ENCODE results near the gene SMARCA4.
"Not testable (repeated sequence)": the region's sequence is repeated elsewhere in the genome, so short reads cannot be mapped to it uniquely, and the experiment has no call there.

Gene SMARCA4

DNA sequence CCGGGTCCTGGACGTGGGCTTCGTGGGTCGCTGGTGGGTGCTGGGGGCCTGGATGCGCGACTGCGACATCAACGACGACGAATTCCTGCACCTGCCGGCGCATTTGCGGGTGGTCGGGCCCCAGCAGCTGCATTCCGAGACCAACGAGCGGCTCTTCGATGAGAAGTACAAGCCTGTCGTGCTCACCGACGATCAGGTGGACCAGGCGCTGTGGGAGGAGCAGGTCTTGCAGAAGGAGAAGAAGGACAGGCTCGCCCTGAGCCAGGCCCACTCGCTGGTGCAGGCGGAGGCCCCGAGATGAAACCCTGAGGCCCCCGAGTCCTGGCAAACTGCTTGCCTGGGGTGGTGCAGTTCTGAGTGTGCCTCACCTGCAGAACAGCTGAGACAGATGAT is 31.4 kb upstream of the SMARCA4 start:
- no peak for DNase-seq

DNA sequence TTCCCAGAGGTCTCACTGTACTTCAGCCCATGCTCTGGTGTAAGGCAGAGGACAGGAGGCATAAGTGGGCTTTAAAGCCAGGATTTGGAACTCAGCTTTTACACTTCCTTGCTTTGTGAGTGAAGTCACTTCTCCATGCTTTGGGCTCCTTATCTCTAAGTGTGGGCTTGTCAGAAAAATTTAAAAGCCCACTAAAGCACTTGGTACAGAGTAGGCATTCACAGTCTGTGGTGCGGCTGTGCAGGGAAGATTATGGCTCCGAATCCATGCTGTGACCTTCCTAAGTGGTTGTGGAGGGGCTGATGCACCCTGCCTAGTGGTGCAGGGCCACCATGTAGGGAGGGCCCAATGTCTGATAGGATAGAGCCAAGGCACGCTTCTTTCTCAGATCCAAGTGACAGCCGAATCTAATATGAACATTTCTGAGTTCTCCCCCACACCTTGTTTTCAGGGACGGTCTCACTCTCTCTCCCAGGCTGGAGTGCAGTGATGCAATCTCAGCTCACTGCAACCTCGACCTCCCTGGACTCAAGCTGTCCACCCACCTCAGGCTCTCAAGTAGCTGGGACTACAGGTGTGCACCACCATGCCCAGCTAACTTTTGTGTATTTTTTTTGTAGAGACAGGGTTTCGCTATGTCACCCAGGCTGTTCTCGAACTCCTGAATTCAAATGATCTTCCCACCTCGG is 25.3 kb upstream of the SMARCA4 start:
- DNase-seq, result no peak

- peak; percentile 85 to 87 for DNase-seq
Measured at GRCh38 chr19:10936661-10937084, 24.2 kb upstream of the SMARCA4 start.

DNA sequence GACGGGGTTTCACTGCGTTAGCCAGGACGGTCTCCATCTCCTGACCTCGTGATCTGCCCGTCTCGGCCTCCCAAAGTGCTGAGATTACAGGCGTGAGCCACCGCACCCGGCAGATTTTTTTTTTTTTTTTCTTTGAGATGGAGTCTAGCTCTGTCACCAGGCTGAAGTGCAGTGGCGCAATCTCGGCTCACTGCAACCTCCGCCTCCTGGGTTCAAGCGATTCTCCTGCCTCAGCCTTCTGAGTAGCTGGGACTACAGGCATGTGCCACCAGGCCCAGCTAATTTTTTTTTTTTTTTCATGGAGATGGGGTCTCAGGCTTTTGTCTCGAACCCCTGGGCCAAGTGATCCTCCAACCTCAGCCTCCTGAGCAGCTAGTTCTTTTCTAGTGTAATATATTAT is 19.2 kb upstream of the SMARCA4 start:
- DNase-seq, result not testable (repeated sequence)

- not testable (repeated sequence) for DNase-seq
Measured at GRCh38 chr19:10943412-10943811, 17.4 kb upstream of the SMARCA4 start.

- no peak for DNase-seq
Measured at GRCh38 chr19:10945264-10945663, 15.6 kb upstream of the SMARCA4 start.

DNA sequence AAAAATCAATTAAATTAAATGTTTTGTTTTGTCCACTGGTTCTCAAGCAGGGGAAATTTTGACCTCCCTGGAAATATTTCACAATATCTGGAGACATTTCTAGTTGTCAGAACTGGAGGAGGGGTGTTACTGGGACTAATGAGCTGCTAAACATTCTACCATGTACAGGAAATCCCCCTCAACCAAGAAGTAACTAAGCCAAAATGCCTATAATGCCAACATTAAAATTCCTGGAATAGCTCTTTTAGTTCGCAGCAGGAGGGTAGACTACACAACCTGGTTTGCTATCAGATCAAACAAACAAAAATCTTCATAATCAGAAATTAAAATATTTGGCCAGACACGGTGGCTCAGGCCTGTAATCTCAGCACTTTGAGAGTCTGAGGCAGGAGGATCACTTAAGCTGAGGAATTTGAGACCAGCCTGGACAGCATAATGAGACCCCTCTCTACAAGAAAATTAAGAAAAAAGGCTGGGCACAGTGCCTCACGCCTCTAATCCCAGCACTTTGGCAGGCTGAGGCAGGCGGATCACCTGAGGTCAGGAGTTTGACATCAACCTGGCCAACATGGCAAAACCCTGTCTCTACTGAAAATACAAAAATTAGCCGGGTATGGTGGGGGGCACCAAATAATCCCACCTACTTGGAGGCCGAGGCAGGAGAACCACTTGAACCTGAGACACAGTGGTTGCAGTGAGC is 13.7 kb upstream of the SMARCA4 start:
- DNase-seq, result no peak

DNA sequence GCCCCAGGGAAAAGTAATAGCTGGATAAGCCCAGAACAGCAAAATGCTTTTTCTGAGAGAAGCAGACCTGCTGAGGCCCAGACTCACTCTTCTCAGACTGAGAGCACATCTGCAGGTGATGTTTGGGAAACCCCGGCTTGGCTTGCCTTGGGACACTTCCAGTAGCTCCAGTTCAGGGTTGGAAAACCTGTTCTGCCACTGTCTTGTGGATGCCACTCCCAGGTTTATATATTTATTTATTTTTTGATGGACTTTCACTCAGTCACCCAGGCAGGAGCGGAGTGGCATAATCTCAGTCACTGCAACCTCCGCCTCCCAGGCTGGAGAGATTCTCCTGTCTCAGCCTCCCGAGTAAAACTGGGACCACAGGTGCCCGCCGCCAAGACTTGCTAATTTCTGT is 8.0 kb upstream of the SMARCA4 start:
- no peak for DNase-seq

DNA sequence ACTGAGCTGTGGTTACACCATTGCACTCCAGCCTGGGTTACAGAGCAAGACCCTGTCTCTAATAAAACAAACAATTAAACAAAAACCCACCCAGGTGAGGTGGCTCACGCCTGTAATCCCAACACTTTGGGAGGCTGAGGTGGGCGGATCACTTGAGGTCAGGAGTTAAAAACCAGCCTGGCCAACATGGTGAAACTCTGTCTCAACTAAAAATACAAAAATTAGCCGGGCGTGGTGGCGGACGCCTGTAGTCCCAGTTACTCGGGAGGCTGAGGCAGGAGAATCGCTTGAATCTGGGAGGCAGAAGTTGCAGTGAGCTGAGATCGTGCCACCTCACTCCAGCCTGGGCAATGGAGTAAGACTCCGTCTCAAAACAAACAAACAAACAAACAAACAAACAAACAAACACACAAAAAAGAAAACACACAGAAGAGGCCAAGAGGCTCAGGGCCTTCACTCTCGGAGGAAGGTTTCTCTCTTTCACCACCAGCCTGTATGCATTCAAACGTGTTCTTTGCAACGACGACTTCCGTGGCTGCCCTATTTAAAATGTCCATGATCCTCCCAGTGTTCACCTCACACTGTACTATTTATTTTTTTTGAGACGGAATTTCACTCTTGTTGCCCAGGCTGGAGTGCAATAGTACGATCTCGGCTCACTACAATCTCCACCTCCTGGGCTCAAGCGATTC is 1.4 kb upstream of the SMARCA4 start:
- not testable (repeated sequence) for DNase-seq

- peak in 1 of 2 experiments; percentile 72 for DNase-seq
Measured at GRCh38 chr19:10961073-10961860, 437 bp downstream of the SMARCA4 start.

DNA sequence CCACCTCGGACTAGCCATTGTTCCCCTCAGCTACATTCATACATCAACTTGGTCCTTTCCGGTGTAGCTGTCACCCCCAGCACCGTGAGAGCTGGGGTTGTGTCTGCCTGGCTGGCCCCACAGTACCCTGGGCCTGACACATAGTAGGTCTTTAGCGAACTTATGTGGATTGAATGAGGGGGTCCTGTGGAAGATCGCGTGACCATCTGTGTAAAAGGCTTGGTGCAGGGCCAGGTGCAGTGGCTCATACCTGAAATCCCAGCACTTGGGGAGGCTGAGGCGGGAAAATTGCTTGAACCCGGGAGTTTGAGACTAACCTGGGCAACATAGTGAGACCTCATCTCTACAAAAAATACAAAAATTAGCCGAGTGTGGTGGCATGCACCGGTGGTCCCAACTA is 2.0 kb downstream of the SMARCA4 start:
- DNase-seq, result no peak

DNA sequence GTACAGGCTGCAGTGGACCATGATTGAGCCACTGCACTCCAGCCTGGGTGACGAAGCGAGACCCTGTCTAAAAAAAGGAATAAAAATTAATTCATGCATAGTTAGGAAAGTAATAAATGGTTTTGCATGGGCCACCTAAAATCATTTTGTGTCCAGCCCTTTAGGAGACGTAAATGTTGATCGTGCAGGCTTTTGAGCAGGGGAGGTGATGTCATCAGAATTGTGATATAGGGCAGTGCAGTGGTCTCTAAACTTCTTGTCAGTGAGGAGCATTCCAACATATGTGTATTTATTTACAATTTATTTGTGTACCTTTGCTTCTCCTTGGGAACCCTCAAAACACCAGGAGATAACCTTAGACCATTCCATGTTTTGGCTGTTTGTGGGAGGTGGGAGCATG is 3.0 kb downstream of the SMARCA4 start:
- DNase-seq, result no peak

DNA sequence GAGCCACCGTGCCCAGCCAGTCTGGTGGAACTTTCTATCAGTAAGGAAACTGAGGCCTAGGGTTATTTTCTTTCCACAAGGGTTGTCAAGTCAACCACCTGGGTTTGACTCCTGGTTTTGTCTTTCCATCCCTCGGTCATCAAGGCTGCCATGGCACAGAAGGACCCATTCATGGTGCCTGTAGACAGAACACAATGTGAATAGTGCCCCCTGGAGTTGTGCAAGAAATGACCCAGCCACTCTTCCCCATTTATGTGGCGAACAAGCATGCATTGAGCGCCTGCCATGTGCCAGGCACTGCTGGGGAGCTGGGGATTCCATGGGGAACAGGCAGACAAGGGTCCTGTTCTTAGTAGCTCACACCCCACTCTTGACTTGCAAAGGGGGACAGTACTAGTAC is 4.1 kb downstream of the SMARCA4 start:
- DNase-seq, result no peak

- DNase-seq, result no peak
Measured at GRCh38 chr19:10965398-10965797, 4.6 kb downstream of the SMARCA4 start.

GRCh38 chr19:10966809-10967208 is 6.0 kb downstream of the SMARCA4 start:
- DNase-seq, result no peak

DNA sequence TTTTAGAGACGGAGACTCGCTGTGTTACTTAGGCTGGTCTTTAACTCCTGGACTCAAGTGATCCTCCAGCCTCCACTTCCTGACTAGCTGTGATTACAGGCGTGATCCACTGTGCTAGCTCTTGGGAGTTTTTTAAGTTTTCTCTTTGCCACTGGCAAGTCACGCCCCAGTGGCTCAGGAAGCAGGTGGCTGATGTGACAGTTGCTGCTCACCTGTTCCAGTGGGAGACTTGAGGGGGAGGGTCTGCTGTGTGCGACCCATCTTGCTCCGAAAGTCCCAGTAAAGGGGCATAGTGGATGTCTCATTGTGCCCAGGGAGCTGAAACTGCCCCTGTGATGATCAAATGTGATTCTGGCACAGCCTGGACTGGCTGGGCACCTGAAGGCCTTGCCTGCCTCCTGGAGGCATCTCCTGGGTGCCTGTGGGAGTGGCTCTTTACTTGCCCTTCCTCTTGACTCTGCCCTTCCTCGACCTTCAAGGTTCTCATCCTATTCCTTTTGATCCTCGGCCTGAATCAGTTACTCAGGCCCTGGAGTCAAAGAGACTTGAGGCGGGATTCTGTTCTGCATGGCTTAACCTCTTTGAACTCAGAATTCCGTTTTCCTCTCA is 7.8 kb downstream of the SMARCA4 start:
- no peak for DNase-seq

- DNase-seq, result no peak
Measured at GRCh38 chr19:10971107-10971726, 10.4 kb downstream of the SMARCA4 start.

GRCh38 chr19:10975374-10976130 is 14.7 kb downstream of the SMARCA4 start:
- no peak for DNase-seq

DNA sequence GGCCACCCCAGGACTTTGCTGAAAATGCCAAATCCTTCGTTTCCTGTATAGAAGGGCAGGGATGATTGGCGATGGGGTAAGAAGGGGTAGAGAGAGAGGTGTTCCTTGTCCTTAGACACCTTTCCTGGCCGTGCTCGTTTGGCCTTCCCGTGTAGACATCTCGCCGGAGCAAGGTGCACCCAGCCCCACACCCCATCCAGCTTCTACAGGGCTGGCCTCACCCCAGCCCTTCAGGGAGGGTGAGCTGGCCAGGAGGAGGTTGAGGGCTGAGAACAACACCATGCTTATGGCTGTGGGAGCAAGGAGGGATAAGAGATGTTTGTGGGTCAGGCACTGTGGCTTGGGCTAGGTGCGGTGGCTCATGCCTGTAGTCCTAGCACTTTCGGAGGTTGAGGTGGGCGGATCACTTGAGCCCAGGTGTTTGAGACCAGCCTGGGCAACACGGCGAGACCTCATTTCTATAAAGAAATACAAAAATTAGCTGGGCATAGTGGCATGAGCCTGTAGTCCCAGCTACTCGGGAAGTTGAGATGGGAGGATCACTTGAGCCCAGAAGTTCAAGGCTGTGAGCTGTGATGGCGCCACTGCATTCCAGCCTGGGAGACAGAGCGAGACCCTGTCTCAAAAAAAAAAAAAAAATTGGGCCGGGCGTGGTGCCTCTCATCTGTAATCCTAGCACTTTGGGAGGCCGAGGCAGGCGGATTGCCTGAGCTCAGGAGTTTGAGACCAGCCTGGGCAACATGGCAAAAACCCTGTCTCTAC is 15.5 kb downstream of the SMARCA4 start:
- DNase-seq, result no peak

DNA sequence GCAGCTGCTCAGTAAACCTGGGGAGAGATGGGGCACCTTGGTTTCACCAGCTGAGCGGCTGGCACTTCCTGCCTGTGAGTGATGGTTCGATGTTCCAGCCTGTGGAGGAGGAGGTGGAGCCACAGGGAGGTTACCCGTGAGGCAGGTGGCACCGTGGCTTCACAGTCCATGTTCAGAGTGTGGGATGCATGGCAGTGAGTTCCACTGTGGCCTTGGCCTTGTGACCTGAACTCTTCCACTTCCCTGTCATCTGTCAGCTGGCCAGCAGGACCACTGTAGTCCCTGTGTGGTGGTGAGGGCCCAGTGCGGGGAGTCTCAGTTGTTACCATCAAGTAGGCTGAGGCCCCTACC is 16.9 kb downstream of the SMARCA4 start:
- DNase-seq, result no peak

GRCh38 chr19:10979951-10980381 is 19.1 kb downstream of the SMARCA4 start:
- DNase-seq, result no peak
